Body of pancreas (tissue), 4 donors: ENCODE measurements around the gene TNFAIP2. TPM values are rescaled to one million over a fixed set of nuclear protein-coding genes. Genes with fewer than 3 reads are reported as not detected.

Experiments used
- ATAC-seq: fragments of 150-250 bp; one replicate; pipeline ENCODE4 v1.9.1; 2016
- DNase-seq, 4 donors: peaks; one replicate each; pipeline ENCODE4 v3.0.0-alpha.2; 2019
- H3K27ac ChIP-seq, 4 donors: fragments of 200-600 bp; sonication (generic); 1 replicate in 3 of 4; 2 replicates in 1 of 4; pipeline versions ENCODE4 v1.5.1 to v1.6.1; 2016 to 2019; ENCODE audit warnings: mild to moderate bottlenecking in 1 of 4, mixed read lengths in 1 of 4, moderate library complexity in 1 of 4
- H3K27me3 ChIP-seq, 2 donors: fragments of 200-600 bp; sonication (generic); one replicate each; pipeline ENCODE4 v1.6.0; 2016; ENCODE audit warnings: mild to moderate bottlenecking in 1 of 2
- H3K36me3 ChIP-seq, 2 donors: fragments of 200-600 bp; sonication (generic); replicated peaks in 1 of 2; 2 replicates each; pipeline ENCODE4 v1.5.1; 2016; ENCODE audit warnings: low read depth in 2 of 2; ENCODE audit not compliant: insufficient read depth in 1 of 2
- H3K4me1 ChIP-seq: fragments of 200-600 bp; sonication (generic); one replicate; pipeline ENCODE4 v1.6.0; 2016
- H3K4me3 ChIP-seq, 2 donors: fragments of 200-600 bp; sonication (generic); 1 replicate in 1 of 2; 2 replicates in 1 of 2; pipeline ENCODE4 v1.5.1; 2016 to 2019
- H3K9me3 ChIP-seq, 3 donors: fragments of 200-600 bp; sonication (generic); 1 replicate in 2 of 3; 2 replicates in 1 of 3; pipeline ENCODE4 v1.5.1; 2016
- CTCF ChIP-seq, 7 experiments: fragments of 450-650 bp in 4 of 7; fragments of 200-600 bp in 3 of 7; sonication (generic) in 3 of 7; IDR thresholded peaks; one replicate each; pipeline ENCODE4 v1.5.1; 2016 to 2019; ENCODE audit warnings: antibody characterized with exemption in 7 of 7
- POLR2A ChIP-seq, 3 donors: fragments of 450-650 bp; IDR thresholded peaks; one replicate each; pipeline ENCODE4 v1.6.1; 2016; ENCODE audit warnings: antibody characterized with exemption in 3 of 3, mild to moderate bottlenecking in 2 of 3
- WGBS, 2 donors: methylation state at CpG; one replicate each; pipeline ENCODE4 v1.1.5; 2017; 5-methylcytosine and 5-hydroxymethylcytosine counted together
- intact Hi-C: fragments of 100-400 bp; cut with DNase I; formaldehyde crosslinking; loops from one replicate; pipeline ENCODE4 v1.15.1; 2023
- total RNA-seq, 2 donors: library from RNA; depleted of rRNA; stranded (reverse); fragments of >200 nt; gene quantifications; one replicate each; pipeline ENCODE4 v1.1.0, GENCODE V29; 2016

TNFAIP2 gene
- total RNA-seq, 2 donors from 2014 or later = 22.1 to 75.5 TPM

- H3K9me3 ChIP-seq = no peaks in the 10 kb centered on the region
- WGBS, 2 donors = 71 to 85% methylated on average over 16 to 23 of the region's 23 CpGs
These were observed 28.7 kb upstream of the TNFAIP2 start, which contains the start of gene EXOC3L4 for GRCh38 chr14:103094406-103095209. TSS of gene EXOC3L4 (plus strand) at chr14:103094725. CDS start at chr14:103100220, 5,495 bp downstream.

GRCh38 chr14:103095210-103095778, 28.0 kb upstream of the TNFAIP2 start:
- DNase-seq (no peak), ATAC-seq (no peak)
- intact Hi-C loops = no loop called here
- H3K27me3 ChIP-seq = no peaks in the 10 kb centered on the region
- 92 to 94% methylated on average over 10 to 11 of the region's 11 CpGs for WGBS, 2 donors
- TF ChIP-seq POLR2A (IDR thresholded peaks at IDR 0.05) = no peak
- no peak for TF ChIP-seq CTCF (IDR thresholded peaks at IDR 0.05)
- no peaks in the 10 kb centered on the region for H3K9me3 ChIP-seq
- H3K4me3 ChIP-seq = no peak overlapping the region
- peaks cover 27% of the 10 kb centered on the region for H3K4me1 ChIP-seq
- no peak overlapping the region for H3K27ac ChIP-seq
- H3K36me3 ChIP-seq = no peaks in the 10 kb centered on the region

More at GRCh38 chr14:103094406-103095209, 28.7 kb upstream of the TNFAIP2 start, which contains the start of gene EXOC3L4:
- peak within 1 kb of the TSS in 2 of 4 donors; percentile 10 to 40 for H3K27ac ChIP-seq
- intact Hi-C loops = no loop called here
- DNase-seq (no peak), ATAC-seq (no peak)
- no peak within 1 kb of the TSS for H3K4me3 ChIP-seq
- H3K4me1 ChIP-seq = peaks cover 23% of the 10 kb centered on the region
- no peaks in the 10 kb centered on the region for H3K27me3 ChIP-seq
- no peaks in the 10 kb centered on the region for H3K36me3 ChIP-seq
- no peak for TF ChIP-seq CTCF (IDR thresholded peaks at IDR 0.05)
- no peak for TF ChIP-seq POLR2A (IDR thresholded peaks at IDR 0.05)

- TF ChIP-seq POLR2A (IDR thresholded peaks at IDR 0.05) (no peak), CTCF (IDR thresholded peaks at IDR 0.05) (no peak)
- H3K36me3 ChIP-seq = no peaks in the 10 kb centered on the region
- DNase-seq (no peak), ATAC-seq (no peak)
- no peaks in the 10 kb centered on the region for H3K9me3 ChIP-seq
- no peak overlapping the region for H3K4me3 ChIP-seq
- H3K27ac ChIP-seq = no peak overlapping the region
- intact Hi-C loops = no loop called here
- 78 to 83% methylated on average over 4 of the region's 4 CpGs for WGBS, 2 donors
- no peaks in the 10 kb centered on the region for H3K27me3 ChIP-seq
- H3K4me1 ChIP-seq = peaks cover 21% of the 10 kb centered on the region
These were observed 26.9 kb upstream of the TNFAIP2 start for GRCh38 chr14:103096387-103096786.

GRCh38 chr14:103097244-103097993, 25.8 kb upstream of the TNFAIP2 start:
- TF ChIP-seq POLR2A (IDR thresholded peaks at IDR 0.05) (no peak), CTCF (IDR thresholded peaks at IDR 0.05) (no peak)
- H3K27me3 ChIP-seq = no peaks in the 10 kb centered on the region
- H3K27ac ChIP-seq = no peak overlapping the region
- peaks cover 15% of the 10 kb centered on the region for H3K4me1 ChIP-seq
- intact Hi-C loops = no loop called here
- peak in 1 of 4 donors; percentile 3 for DNase-seq
- no peak overlapping the region for H3K4me3 ChIP-seq
- 89 to 90% methylated on average over 24 to 26 of the region's 26 CpGs for WGBS, 2 donors
- H3K36me3 ChIP-seq = no peaks in the 10 kb centered on the region
- no peak for ATAC-seq
- H3K9me3 ChIP-seq = no peaks in the 10 kb centered on the region
